Type B pancreatic cell (in vitro differentiated cells): ENCODE results near the gene PLPPR5. TPM values are rescaled to one million over a fixed set of nuclear protein-coding genes. Genes with fewer than 3 reads are reported as not detected.

Source experiments
- DNase-seq: peaks from one replicate; pipeline ENCODE4 v3.0.0; 2021; ENCODE audit warnings: mixed read lengths; ENCODE audit not compliant: unreplicated experiment; ENCODE audit errors: extremely low spot score
- H3K27ac Mint-ChIP-seq: 2 replicates; pipeline ENCODE4 v1.8.0; 2021; ENCODE audit warnings: mild to moderate bottlenecking, mixed read lengths
- H3K27me3 Mint-ChIP-seq: 2 replicates; pipeline ENCODE4 v1.8.0; 2021; ENCODE audit warnings: mixed read lengths
- H3K36me3 Mint-ChIP-seq: 2 replicates; pipeline ENCODE4 v1.8.0; 2021; ENCODE audit warnings: mixed read lengths
- H3K4me1 Mint-ChIP-seq: one replicate; pipeline ENCODE4 v1.8.0; 2021; ENCODE audit warnings: mixed read lengths; ENCODE audit not compliant: unreplicated experiment
- H3K4me3 Mint-ChIP-seq: 2 replicates; pipeline ENCODE4 v1.8.0; 2021; ENCODE audit warnings: mild to moderate bottlenecking, mixed read lengths
- H3K9me3 Mint-ChIP-seq: 2 replicates; pipeline ENCODE4 v1.8.0; 2021; ENCODE audit warnings: mixed read lengths
- total RNA-seq: library from RNA; stranded (reverse); gene quantifications from 2 replicates; pipeline ENCODE4 v1.2.1, GENCODE V29; 2021; ENCODE audit warnings: low replicate concordance
- TF ChIP-seq, protein P1 (sequence below): fragments of 200-600 bp; sonication (generic); conservative IDR thresholded peaks from 2 replicates; pipeline ENCODE4 v1.5.0; 2021; ENCODE audit warnings: antibody characterized with exemption, mild to moderate bottlenecking

PLPPR5 gene
- total RNA-seq, 1 donor from 2014 or later: 5.9 TPM

DNA sequence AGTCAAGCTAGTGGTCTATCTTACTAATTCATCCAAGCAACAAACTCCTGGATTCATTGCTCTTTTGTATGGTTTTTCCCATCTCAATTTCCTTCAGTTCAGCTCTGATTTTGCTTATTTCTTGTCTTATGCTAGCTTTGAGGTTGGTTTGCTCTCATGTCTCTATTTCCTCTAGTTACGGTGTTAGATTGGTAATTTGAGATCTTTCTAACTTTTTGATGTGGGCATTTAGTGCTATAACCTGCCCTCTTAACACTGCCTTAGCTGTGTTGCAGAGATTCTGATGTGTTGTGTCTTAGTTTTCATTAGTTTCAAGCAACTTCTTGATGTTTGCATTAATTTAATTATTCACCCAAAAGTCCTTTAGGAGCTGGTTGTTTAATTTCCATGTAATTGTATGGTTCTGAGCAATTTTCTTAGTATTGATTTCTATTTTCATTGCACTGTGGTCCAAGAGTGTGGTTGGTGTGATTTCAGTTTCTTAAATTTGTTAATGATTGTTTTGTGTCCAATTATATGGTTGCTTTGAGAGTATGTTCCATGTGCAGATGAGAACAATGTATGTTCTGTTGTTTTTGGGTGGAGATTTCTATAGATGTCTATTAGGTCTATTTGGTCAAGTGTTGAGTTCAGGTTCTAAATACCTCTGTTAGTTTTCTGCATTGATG lies 154.6 kb downstream of the PLPPR5 start:
- DNase-seq: no peak
- TF ChIP-seq, protein P1, sequence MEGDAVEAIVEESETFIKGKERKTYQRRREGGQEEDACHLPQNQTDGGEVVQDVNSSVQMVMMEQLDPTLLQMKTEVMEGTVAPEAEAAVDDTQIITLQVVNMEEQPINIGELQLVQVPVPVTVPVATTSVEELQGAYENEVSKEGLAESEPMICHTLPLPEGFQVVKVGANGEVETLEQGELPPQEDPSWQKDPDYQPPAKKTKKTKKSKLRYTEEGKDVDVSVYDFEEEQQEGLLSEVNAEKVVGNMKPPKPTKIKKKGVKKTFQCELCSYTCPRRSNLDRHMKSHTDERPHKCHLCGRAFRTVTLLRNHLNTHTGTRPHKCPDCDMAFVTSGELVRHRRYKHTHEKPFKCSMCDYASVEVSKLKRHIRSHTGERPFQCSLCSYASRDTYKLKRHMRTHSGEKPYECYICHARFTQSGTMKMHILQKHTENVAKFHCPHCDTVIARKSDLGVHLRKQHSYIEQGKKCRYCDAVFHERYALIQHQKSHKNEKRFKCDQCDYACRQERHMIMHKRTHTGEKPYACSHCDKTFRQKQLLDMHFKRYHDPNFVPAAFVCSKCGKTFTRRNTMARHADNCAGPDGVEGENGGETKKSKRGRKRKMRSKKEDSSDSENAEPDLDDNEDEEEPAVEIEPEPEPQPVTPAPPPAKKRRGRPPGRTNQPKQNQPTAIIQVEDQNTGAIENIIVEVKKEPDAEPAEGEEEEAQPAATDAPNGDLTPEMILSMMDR: no peak
- Mint-ChIP-seq H3K27ac (no peak overlapping the region), H3K9me3 (no peaks in the 10 kb centered on the region), H3K4me3 (no peak overlapping the region), H3K36me3 (no peaks in the 10 kb centered on the region), H3K4me1 (no peaks in the 10 kb centered on the region), H3K27me3 (peaks cover 33% of the 10 kb centered on the region)

DNA sequence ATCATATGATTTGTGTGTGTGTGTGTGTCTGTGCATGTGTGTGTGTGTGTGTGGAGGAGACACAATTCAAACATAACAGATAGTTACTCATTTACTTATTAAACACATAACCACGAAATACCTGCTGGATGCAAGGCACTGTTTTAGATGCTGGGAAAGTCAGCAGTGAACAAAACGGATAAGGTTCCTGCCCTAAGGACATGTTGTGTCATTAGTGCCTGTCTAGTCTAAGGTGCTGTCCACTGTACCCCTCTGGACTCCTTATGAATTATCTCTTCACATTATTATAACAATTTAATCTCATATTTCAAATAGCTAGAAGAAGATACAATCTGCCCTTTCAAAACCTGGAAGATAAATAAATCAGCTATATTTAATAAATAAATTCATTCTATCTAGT lies 162.4 kb downstream of the PLPPR5 start:
- Mint-ChIP-seq H3K4me1 (no peaks in the 10 kb centered on the region), H3K27ac (no peak overlapping the region), H3K36me3 (no peaks in the 10 kb centered on the region), H3K9me3 (no peaks in the 10 kb centered on the region), H3K27me3 (peaks cover 63% of the 10 kb centered on the region), H3K4me3 (no peak overlapping the region)
- no peak for DNase-seq
- TF ChIP-seq, protein P1: no peak
